Body of pancreas (tissue), 4 donors: Measurements from ENCODE around the gene KRTAP13-4. TPM values are rescaled to one million over a fixed set of nuclear protein-coding genes. Genes with fewer than 3 reads are reported as not detected.

Experiments used
- ATAC-seq: fragments of 150-250 bp; one replicate; pipeline ENCODE4 v1.9.1; 2016
- DNase-seq, 4 donors: peaks; one replicate each; pipeline ENCODE4 v3.0.0-alpha.2; 2019
- H3K27ac ChIP-seq, 4 donors: fragments of 200-600 bp; sonication (generic); 1 replicate in 3 of 4; 2 replicates in 1 of 4; pipeline versions ENCODE4 v1.5.1 to v1.6.1; 2016 to 2019; ENCODE audit warnings: mild to moderate bottlenecking in 1 of 4, mixed read lengths in 1 of 4, moderate library complexity in 1 of 4
- H3K27me3 ChIP-seq, 2 donors: fragments of 200-600 bp; sonication (generic); one replicate each; pipeline ENCODE4 v1.6.0; 2016; ENCODE audit warnings: mild to moderate bottlenecking in 1 of 2
- H3K36me3 ChIP-seq, 2 donors: fragments of 200-600 bp; sonication (generic); replicated peaks in 1 of 2; 2 replicates each; pipeline ENCODE4 v1.5.1; 2016; ENCODE audit warnings: low read depth in 2 of 2; ENCODE audit not compliant: insufficient read depth in 1 of 2
- H3K4me1 ChIP-seq: fragments of 200-600 bp; sonication (generic); one replicate; pipeline ENCODE4 v1.6.0; 2016
- H3K4me3 ChIP-seq, 2 donors: fragments of 200-600 bp; sonication (generic); 1 replicate in 1 of 2; 2 replicates in 1 of 2; pipeline ENCODE4 v1.5.1; 2016 to 2019
- H3K9me3 ChIP-seq, 3 donors: fragments of 200-600 bp; sonication (generic); 1 replicate in 2 of 3; 2 replicates in 1 of 3; pipeline ENCODE4 v1.5.1; 2016
- POLR2A ChIP-seq, 3 donors: fragments of 450-650 bp; IDR thresholded peaks; one replicate each; pipeline ENCODE4 v1.6.1; 2016; ENCODE audit warnings: antibody characterized with exemption in 3 of 3, mild to moderate bottlenecking in 2 of 3
- WGBS, 2 donors: methylation state at CpG; one replicate each; pipeline ENCODE4 v1.1.5; 2017; 5-methylcytosine and 5-hydroxymethylcytosine counted together
- intact Hi-C: fragments of 100-400 bp; cut with DNase I; formaldehyde crosslinking; loops from one replicate; pipeline ENCODE4 v1.15.1; 2023
- total RNA-seq, 2 donors: library from RNA; depleted of rRNA; stranded (reverse); fragments of >200 nt; gene quantifications; one replicate each; pipeline ENCODE4 v1.1.0, GENCODE V29; 2016
- TF ChIP-seq, protein P1 (sequence below), 7 experiments: fragments of 450-650 bp in 4 of 7; fragments of 200-600 bp in 3 of 7; sonication (generic) in 3 of 7; IDR thresholded peaks; one replicate each; pipeline ENCODE4 v1.5.1; 2016 to 2019; ENCODE audit warnings: antibody characterized with exemption in 7 of 7

KRTAP13-4 gene, protein sequence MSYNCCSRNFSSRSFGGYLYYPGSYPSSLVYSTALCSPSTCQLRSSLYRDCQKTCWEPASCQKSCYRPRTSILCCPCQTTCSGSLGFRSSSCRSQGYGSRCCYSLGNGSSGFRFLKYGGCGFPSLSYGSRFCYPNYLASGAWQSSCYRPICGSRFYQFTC
- not detected for total RNA-seq

DNA sequence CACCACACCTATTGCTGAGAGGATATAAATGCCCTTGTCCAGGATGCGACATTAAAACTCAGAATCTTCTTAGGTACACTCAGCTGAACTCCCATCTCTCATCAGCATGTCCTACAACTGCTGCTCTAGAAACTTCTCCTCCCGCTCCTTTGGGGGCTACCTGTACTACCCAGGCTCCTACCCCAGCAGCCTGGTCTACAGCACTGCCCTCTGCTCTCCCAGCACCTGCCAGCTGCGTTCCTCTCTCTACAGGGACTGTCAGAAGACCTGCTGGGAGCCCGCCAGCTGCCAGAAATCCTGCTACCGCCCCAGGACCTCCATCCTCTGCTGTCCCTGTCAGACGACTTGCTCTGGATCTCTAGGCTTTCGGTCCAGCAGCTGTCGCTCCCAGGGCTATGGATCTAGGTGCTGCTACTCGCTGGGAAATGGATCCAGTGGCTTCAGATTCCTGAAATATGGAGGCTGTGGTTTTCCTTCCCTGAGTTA is at the start of gene KRTAP13-4:
TSS of gene KRTAP13-4 (plus strand) at position 51 of the 486 bp plus-strand sequence. CDS start at position 107, 56 bp downstream.
- Histone ChIP-seq H3K4me3 (no peak within 1 kb of the TSS), H3K36me3 (no peaks in the 10 kb centered on the region), H3K27me3 (no peaks in the 10 kb centered on the region), H3K27ac (no peak within 1 kb of the TSS), H3K4me1 (no peaks in the 10 kb centered on the region), H3K9me3 (no peaks in the 10 kb centered on the region)
- intact Hi-C loops: no loop called here
- ATAC-seq (no peak), DNase-seq (peak in 1 of 4 donors; percentile 7)
- TF ChIP-seq POLR2A (IDR thresholded peaks at IDR 0.05): no peak
- TF ChIP-seq, protein P1, sequence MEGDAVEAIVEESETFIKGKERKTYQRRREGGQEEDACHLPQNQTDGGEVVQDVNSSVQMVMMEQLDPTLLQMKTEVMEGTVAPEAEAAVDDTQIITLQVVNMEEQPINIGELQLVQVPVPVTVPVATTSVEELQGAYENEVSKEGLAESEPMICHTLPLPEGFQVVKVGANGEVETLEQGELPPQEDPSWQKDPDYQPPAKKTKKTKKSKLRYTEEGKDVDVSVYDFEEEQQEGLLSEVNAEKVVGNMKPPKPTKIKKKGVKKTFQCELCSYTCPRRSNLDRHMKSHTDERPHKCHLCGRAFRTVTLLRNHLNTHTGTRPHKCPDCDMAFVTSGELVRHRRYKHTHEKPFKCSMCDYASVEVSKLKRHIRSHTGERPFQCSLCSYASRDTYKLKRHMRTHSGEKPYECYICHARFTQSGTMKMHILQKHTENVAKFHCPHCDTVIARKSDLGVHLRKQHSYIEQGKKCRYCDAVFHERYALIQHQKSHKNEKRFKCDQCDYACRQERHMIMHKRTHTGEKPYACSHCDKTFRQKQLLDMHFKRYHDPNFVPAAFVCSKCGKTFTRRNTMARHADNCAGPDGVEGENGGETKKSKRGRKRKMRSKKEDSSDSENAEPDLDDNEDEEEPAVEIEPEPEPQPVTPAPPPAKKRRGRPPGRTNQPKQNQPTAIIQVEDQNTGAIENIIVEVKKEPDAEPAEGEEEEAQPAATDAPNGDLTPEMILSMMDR (IDR thresholded peaks at IDR 0.05): no peak
- 43 to 50% methylated on average over 8 to 9 of the region's 9 CpGs for WGBS, 2 donors

DNA sequence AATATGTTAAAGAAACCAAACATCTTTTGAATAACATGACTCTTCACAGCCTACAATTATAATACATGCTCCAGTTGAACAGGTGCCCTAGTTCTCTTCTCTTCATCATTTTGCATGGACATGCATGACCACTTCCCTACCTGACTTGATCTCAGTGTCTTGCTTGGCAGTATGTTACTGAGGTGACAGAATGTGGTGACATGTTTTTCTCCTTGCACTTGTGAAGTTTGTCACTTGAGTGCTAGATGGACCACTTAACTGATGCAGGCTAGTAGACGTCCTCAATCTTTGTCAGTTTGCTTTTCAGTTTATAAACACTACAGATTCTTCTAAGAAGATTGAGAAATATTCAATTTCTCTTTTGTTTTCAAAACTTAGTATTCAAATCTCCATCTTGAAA is 47.8 kb upstream of the KRTAP13-4 start:
- ATAC-seq (no peak), DNase-seq (no peak)
- intact Hi-C loops: no loop called here
- no peaks in the 10 kb centered on the region for H3K4me1 ChIP-seq
- WGBS, 2 donors: 20 to 36% methylated on average over 1 of the region's 1 CpG
- no peaks in the 10 kb centered on the region for H3K27me3 ChIP-seq
- no peak overlapping the region for H3K27ac ChIP-seq
- TF ChIP-seq, protein P1 (IDR thresholded peaks at IDR 0.05): no peak
- TF ChIP-seq POLR2A (IDR thresholded peaks at IDR 0.05): no peak
- no peaks in the 10 kb centered on the region for H3K36me3 ChIP-seq
- H3K9me3 ChIP-seq: no peaks in the 10 kb centered on the region
- no peak overlapping the region for H3K4me3 ChIP-seq

DNA sequence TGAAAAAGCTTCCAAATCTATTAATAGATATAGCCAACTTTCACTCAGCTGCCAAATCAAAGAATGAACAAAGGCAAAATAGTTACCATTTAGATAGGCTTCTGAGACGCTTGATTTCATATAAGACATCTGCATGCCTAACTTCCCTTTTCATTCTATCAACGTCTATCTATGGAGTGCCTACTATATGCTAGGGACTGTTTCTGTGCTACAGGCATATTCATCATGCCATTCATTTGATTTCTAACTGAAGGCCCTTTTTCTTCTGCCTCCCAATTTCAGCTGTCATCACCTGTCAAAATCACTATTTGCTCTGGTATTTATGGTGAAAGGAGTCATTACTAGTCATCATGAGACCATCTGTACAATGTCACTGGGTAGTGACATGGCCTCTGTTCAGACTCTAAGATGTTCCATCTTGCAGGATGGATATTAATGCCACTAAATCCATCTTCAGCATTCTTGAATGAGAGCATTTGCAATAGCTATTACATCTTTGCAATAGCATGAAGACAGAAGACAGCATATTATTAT is 38.5 kb upstream of the KRTAP13-4 start:
- H3K27ac ChIP-seq: no peak overlapping the region
- no peaks in the 10 kb centered on the region for H3K9me3 ChIP-seq
- 50 to 51% methylated on average over 2 of the region's 2 CpGs for WGBS, 2 donors
- no peaks in the 10 kb centered on the region for H3K36me3 ChIP-seq
- H3K4me1 ChIP-seq: no peaks in the 10 kb centered on the region
- no peak overlapping the region for H3K4me3 ChIP-seq
- DNase-seq (no peak), ATAC-seq (no peak)
- no peaks in the 10 kb centered on the region for H3K27me3 ChIP-seq
- TF ChIP-seq, protein P1 (IDR thresholded peaks at IDR 0.05): no peak
- no peak for TF ChIP-seq POLR2A (IDR thresholded peaks at IDR 0.05)
- intact Hi-C loops: no loop called here

DNA sequence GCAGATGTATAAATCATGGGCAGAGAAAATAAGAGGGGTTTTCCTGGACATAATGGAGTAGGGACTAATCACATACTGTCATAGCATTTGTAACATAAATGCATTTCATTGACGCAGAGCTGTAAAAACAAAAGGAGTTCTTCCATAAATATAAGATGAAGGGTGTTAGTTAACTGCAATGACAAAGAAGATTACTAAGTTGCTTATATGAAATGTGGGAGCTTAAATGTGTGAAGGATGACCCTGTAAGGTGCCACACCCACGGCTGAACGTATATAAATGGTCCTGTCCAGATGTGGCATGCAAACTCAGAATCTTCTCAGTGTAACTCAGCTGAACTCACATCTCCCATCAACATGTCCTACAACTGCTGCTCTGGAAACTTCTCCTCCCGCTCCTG is 34.3 kb upstream of the KRTAP13-4 start, which contains the start of gene KRTAP13-1:
TSS of gene KRTAP13-1 (plus strand) at position 301 of the 400 bp plus-strand sequence. CDS start at position 357, 56 bp downstream.
- DNase-seq (no peak), ATAC-seq (no peak)
- 66 to 67% methylated on average over 4 of the region's 4 CpGs for WGBS, 2 donors
- no peaks in the 10 kb centered on the region for H3K4me1 ChIP-seq
- no peak within 1 kb of the TSS for H3K27ac ChIP-seq
- no peaks in the 10 kb centered on the region for H3K9me3 ChIP-seq
- intact Hi-C loops: no loop called here
- H3K4me3 ChIP-seq: no peak within 1 kb of the TSS
- H3K36me3 ChIP-seq: no peaks in the 10 kb centered on the region
- TF ChIP-seq POLR2A (IDR thresholded peaks at IDR 0.05): no peak
- TF ChIP-seq, protein P1 (IDR thresholded peaks at IDR 0.05): no peak
- H3K27me3 ChIP-seq: no peaks in the 10 kb centered on the region
